HK-2 (cell line): ENCODE results near the gene OTX2.

Experiments
- DNase-seq: peaks from one replicate; pipeline ENCODE4 v3.0.0-alpha.2; 2018; ENCODE audit not compliant: unreplicated experiment

The OTX2 gene

GRCh38 chr14:56812364-56813141 lies 2.3 kb upstream of the OTX2 start:
- no peak for DNase-seq

GRCh38 chr14:56811593-56812363 lies 1.5 kb upstream of the OTX2 start:
- DNase-seq, result no peak

GRCh38 chr14:56810836-56811592 lies 735 bp upstream of the OTX2 start:
- DNase-seq, result no peak

GRCh38 chr14:56809270-56810146 lies 771 bp downstream of the OTX2 start:
- no peak for DNase-seq

GRCh38 chr14:56808383-56809269 lies 1.7 kb downstream of the OTX2 start:
- no peak for DNase-seq

- DNase-seq, result no peak
Measured at GRCh38 chr14:56808110-56808382, 2.2 kb downstream of the OTX2 start.

GRCh38 chr14:56807386-56808109 lies 2.7 kb downstream of the OTX2 start:
- no peak for DNase-seq

GRCh38 chr14:56806760-56807159 lies 3.5 kb downstream of the OTX2 start:
- no peak for DNase-seq

GRCh38 chr14:56805992-56806727 lies 4.1 kb downstream of the OTX2 start:
- DNase-seq, result no peak

GRCh38 chr14:56805201-56805991 lies 4.9 kb downstream of the OTX2 start:
- DNase-seq, result no peak

- no peak for DNase-seq
Measured at GRCh38 chr14:56803816-56804535, 6.3 kb downstream of the OTX2 start.

GRCh38 chr14:56801920-56802319 lies 8.4 kb downstream of the OTX2 start:
- no peak for DNase-seq

- DNase-seq, result no peak
Measured at GRCh38 chr14:56799343-56799645, 11.0 kb downstream of the OTX2 start.

- DNase-seq, result no peak
Measured at GRCh38 chr14:56798447-56799342, 11.6 kb downstream of the OTX2 start.

GRCh38 chr14:56797569-56798446 lies 12.5 kb downstream of the OTX2 start:
- no peak for DNase-seq

- DNase-seq, result no peak
Measured at GRCh38 chr14:56797003-56797568, 13.2 kb downstream of the OTX2 start.
